Activated T-cell treated with anti-CD3 and anti-CD28 coated beads, Interleukin-2, amount 50 U/mL, for 1 hour (primary cell): ENCODE data around the gene LRP2BP.
"Not testable (repeated sequence)": the region's sequence is repeated elsewhere in the genome, so short reads cannot be mapped to it uniquely, and the experiment has no call there.

Source experiments
- DNase-seq: peaks from one replicate; pipeline ENCODE4 v3.0.0-alpha.2; 2020

The LRP2BP gene

GRCh38 chr4:185318679-185319078, 77.0 kb downstream of the LRP2BP start:
- DNase-seq, result no peak

GRCh38 chr4:185317880-185318279, 77.8 kb downstream of the LRP2BP start:
- no peak for DNase-seq

GRCh38 chr4:185317462-185317861, 78.3 kb downstream of the LRP2BP start:
- not testable (repeated sequence) for DNase-seq
